Endothelial cell of umbilical vein (primary cell): ENCODE results near the gene P3H2. TPM values are rescaled to one million over a fixed set of nuclear protein-coding genes. Genes with fewer than 3 reads are reported as not detected.

Experiments
- BruUV-seq: library from RNA; stranded (reverse); fragments of 400-500 nt; replicated peaks from 2 replicates; lab custom pipeline; 2021; lab: Mats Ljungman, UMichigan
- CTCF ChIA-PET: fragments of 300-600, 350-600 bp; sonication (Branson Sonifier 250); formaldehyde crosslinking; loops from one replicate; lab custom pipeline; 2021; ENCODE audit warnings: antibody characterized with exemption, inconsistent platforms; lab: Charles Lee
- POLR2A ChIA-PET: fragments of 300-600, 350-600 bp; sonication (Branson Sonifier 250); formaldehyde crosslinking; loops from one replicate; lab custom pipeline; 2021; ENCODE audit warnings: antibody characterized with exemption, inconsistent platforms; lab: Charles Lee
- DNase-seq: peaks from one replicate; pipeline ENCODE4 v3.0.0-alpha.2; 2011; ENCODE audit warnings: low read depth, low spot score
- FAIRE-seq: peaks from 2 replicates; lab custom pipeline; 2011; peaks lifted over from hg19 to GRCh38; lab: Jason Lieb, UNC
- H2AFZ ChIP-seq: 2 replicates; pipeline ENCODE4 v1.6.0; 2012; ENCODE audit warnings: low read depth, low read length, control low read depth, inconsistent platforms
- H3K27ac ChIP-seq: 2 replicates; pipeline ENCODE4 v1.5.1; 2011; ENCODE audit warnings: low read depth, mild to moderate bottlenecking, control low read depth, low read length, moderate library complexity; ENCODE audit not compliant: insufficient read depth
- H3K27me3 ChIP-seq, 2 experiments: 2 replicates each; pipeline versions ENCODE4 v1.6.0 to v1.6.1; 2011; ENCODE audit warnings: low read length in 2 of 2, mixed read lengths in 1 of 2; ENCODE audit not compliant: control insufficient read depth in 2 of 2, insufficient read depth in 2 of 2
- H3K36me3 ChIP-seq, 2 experiments: 2 replicates in 1 of 2; 3 replicates in 1 of 2; pipeline ENCODE4 v1.5.1; 2011; ENCODE audit warnings: low read length in 2 of 2, mild to moderate bottlenecking in 1 of 2, moderate library complexity in 1 of 2; ENCODE audit not compliant: control insufficient read depth in 2 of 2, insufficient read depth in 2 of 2; ENCODE audit errors: extremely low read depth in 1 of 2
- H3K4me1 ChIP-seq: 3 replicates; pipeline ENCODE4 v1.5.1; 2011; ENCODE audit warnings: mild to moderate bottlenecking, low read length; ENCODE audit not compliant: control insufficient read depth, insufficient read depth; ENCODE audit errors: extremely low read depth
- H3K4me2 ChIP-seq: 2 replicates; pipeline ENCODE4 v1.6.1; 2011; ENCODE audit warnings: low read length, control low read depth, mixed read lengths; ENCODE audit not compliant: insufficient read depth
- H3K4me3 ChIP-seq, 3 experiments: fragments of 200-600 bp in 1 of 3; sonication (generic), shearing (Covaris generic) in 1 of 3; replicated peaks in 1 of 3; 2 replicates each; pipeline ENCODE4 v1.5.1; 2011 to 2016; ENCODE audit warnings: control low read depth in 3 of 3, low read length in 3 of 3, mild to moderate bottlenecking in 2 of 3, inconsistent platforms in 1 of 3, low read depth in 1 of 3, moderate library complexity in 1 of 3; ENCODE audit not compliant: insufficient read depth in 1 of 3
- H3K79me2 ChIP-seq: 2 replicates; pipeline ENCODE4 v1.6.0; 2012; ENCODE audit warnings: low read length, inconsistent platforms; ENCODE audit not compliant: control insufficient read depth, insufficient read depth
- H3K9ac ChIP-seq: replicated peaks from 2 replicates; pipeline ENCODE3; 2011; ENCODE audit warnings: low read length, control low read depth; ENCODE audit not compliant: insufficient read depth; ENCODE audit errors: extremely low read depth
- H3K9me1 ChIP-seq: replicated peaks from 3 replicates; pipeline ENCODE4 v1.6.0; 2011; ENCODE audit warnings: mild to moderate bottlenecking, low read length; ENCODE audit not compliant: control insufficient read depth, insufficient read depth; ENCODE audit errors: extremely low read depth
- H3K9me3 ChIP-seq: replicated peaks from 2 replicates; pipeline ENCODE4 v1.5.1; 2012; ENCODE audit warnings: low read length, inconsistent platforms; ENCODE audit not compliant: control insufficient read depth, insufficient read depth
- H4K20me1 ChIP-seq: replicated peaks from 2 replicates; pipeline ENCODE3; 2011; ENCODE audit warnings: mild to moderate bottlenecking, low read length; ENCODE audit not compliant: control insufficient read depth, insufficient read depth; ENCODE audit errors: extremely low read depth
- EZH2 ChIP-seq: IDR thresholded peaks from 2 replicates; pipeline ENCODE4 v1.6.1; 2012; ENCODE audit warnings: borderline replicate concordance, low read depth, mild to moderate bottlenecking, moderate library complexity, low read length, inconsistent platforms; ENCODE audit not compliant: severe bottlenecking
- FOS ChIP-seq: IDR thresholded peaks from 2 replicates; pipeline ENCODE4 v1.6.1; 2011; ENCODE audit warnings: mild to moderate bottlenecking, low read length, moderate library complexity, borderline replicate concordance; ENCODE audit not compliant: insufficient read depth
- GATA2 ChIP-seq: IDR thresholded peaks from 2 replicates; pipeline ENCODE4 v1.7.0; 2011; ENCODE audit warnings: low read depth, mild to moderate bottlenecking, moderate library complexity, mixed read lengths, low read length; ENCODE audit not compliant: insufficient read length, insufficient read depth
- JUN ChIP-seq: IDR thresholded peaks from 2 replicates; pipeline ENCODE4 v1.6.1; 2011; ENCODE audit warnings: borderline replicate concordance, low read depth; ENCODE audit not compliant: insufficient read length, insufficient read depth
- POLR2A ChIP-seq: IDR thresholded peaks from 2 replicates; pipeline ENCODE4 v1.6.1; 2012; ENCODE audit warnings: low read depth, mild to moderate bottlenecking, control low read depth, low read length
- POLR2AphosphoS5 ChIP-seq: IDR thresholded peaks from 2 replicates; pipeline ENCODE4 v1.6.1; 2012; ENCODE audit warnings: low read depth, mild to moderate bottlenecking, control low read depth, low read length, moderate library complexity; ENCODE audit not compliant: insufficient read depth
- dilution Hi-C: fragments of 300-500 bp; cut with MboI; formaldehyde crosslinking; loops from one replicate; pipeline ENCODE4 v1.15.0; 2019; ENCODE audit warnings: low sequenced_read_pairs; ENCODE audit not compliant: extremely low pct_ligation_motif_present
- intact Hi-C: fragments of 100-400 bp; cut with micrococcal nuclease; formaldehyde crosslinking; loops from one replicate; pipeline ENCODE4 v1.10.0; 2022
- polyA plus RNA-seq, 4 experiments: library from polyadenylated mRNA; depleted of rRNA in 3 of 4; stranded (reverse) in 3 of 4; unstranded in 1 of 4; fragments of >200 nt; gene quantifications; 2 replicates each; pipeline versions ENCODE4 v1.2.1 to v1.2.3, GENCODE V29; 2011 to 2012; ENCODE audit warnings: missing spikeins in 1 of 4
- total RNA-seq: library from RNA; stranded (reverse); gene quantifications from 2 replicates; pipeline ENCODE4 v1.2.3, GENCODE V29; 2021
- TF ChIP-seq, protein P1 (sequence below), 2 donors: IDR thresholded peaks; 1 replicate in 1 of 2; 2 replicates in 1 of 2; pipeline ENCODE4 v1.5.1; 2011; ENCODE audit warnings: low read length in 2 of 2, mild to moderate bottlenecking in 2 of 2, moderate library complexity in 2 of 2, control low read depth in 1 of 2, inconsistent platforms in 1 of 2, low read depth in 1 of 2; ENCODE audit not compliant: insufficient read depth in 1 of 2; ENCODE audit errors: extremely low read depth in 1 of 2

The P3H2 gene
- total and polyA plus RNA-seq, 2 donors (not counting 3 experiments of a cell fraction or from before 2014, with no cell fraction given) = 6.6 to 6.8 TPM

GRCh38 chr3:190013943-190014924 lies 106.5 kb downstream of the P3H2 start:
- H3K9me3 ChIP-seq = no peaks in the 10 kb centered on the region
- H3K36me3 ChIP-seq = no peaks in the 10 kb centered on the region
- H3K27ac ChIP-seq = no peak overlapping the region
- FAIRE-seq = no peak
- H4K20me1 ChIP-seq = no peaks in the 10 kb centered on the region
- H3K27me3 ChIP-seq = no peaks in the 10 kb centered on the region
- no peak overlapping the region for H3K4me3 ChIP-seq
- peak overlapping the region; percentile 8 for H2AFZ ChIP-seq
- H3K4me2 ChIP-seq = no peak overlapping the region
- DNase-seq = no peak
- no TSS peak for BruUV-seq
- TF ChIP-seq POLR2AphosphoS5 (no peak), FOS (no peak), JUN (no peak), EZH2 (no peak), POLR2A (no peak), GATA2 (no peak)
- TF ChIP-seq, protein P1, sequence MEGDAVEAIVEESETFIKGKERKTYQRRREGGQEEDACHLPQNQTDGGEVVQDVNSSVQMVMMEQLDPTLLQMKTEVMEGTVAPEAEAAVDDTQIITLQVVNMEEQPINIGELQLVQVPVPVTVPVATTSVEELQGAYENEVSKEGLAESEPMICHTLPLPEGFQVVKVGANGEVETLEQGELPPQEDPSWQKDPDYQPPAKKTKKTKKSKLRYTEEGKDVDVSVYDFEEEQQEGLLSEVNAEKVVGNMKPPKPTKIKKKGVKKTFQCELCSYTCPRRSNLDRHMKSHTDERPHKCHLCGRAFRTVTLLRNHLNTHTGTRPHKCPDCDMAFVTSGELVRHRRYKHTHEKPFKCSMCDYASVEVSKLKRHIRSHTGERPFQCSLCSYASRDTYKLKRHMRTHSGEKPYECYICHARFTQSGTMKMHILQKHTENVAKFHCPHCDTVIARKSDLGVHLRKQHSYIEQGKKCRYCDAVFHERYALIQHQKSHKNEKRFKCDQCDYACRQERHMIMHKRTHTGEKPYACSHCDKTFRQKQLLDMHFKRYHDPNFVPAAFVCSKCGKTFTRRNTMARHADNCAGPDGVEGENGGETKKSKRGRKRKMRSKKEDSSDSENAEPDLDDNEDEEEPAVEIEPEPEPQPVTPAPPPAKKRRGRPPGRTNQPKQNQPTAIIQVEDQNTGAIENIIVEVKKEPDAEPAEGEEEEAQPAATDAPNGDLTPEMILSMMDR (IDR thresholded peaks at IDR 0.05; ENCODE audit: extremely low read depth in 1 of 2, insufficient read depth in 1 of 2, low read depth in 1 of 2, low read length in 2 of 2) = no peak
- dilution Hi-C loops = no loop called here
- no peaks in the 10 kb centered on the region for H3K9me1 ChIP-seq
- ChIA-PET POLR2A (no interaction called here), CTCF (interaction anchor here (1.2 to 3.8 kb wide), 7 partner anchors 16 to 308 kb away, joined by 3 to 18 read pairs (median 5); partner anchors contain the start of genes CLDN1 and P3H2)
- H3K79me2 ChIP-seq = no peaks in the 10 kb centered on the region
- intact Hi-C loops = no loop called here
- no peak overlapping the region for H3K9ac ChIP-seq
- H3K4me1 ChIP-seq = peaks cover 27% of the 10 kb centered on the region
